Tibial nerve (tissue), 4 donors: Measurements from ENCODE around the gene SMIM31.

Source experiments
- EP300 ChIP-seq, 2 donors: sonication (generic); formaldehyde crosslinking; IDR thresholded peaks; one replicate each; pipeline ENCODE4 v1.6.1; 2017; ENCODE audit warnings: antibody characterized with exemption in 2 of 2, mild to moderate bottlenecking in 1 of 2
- POLR2A ChIP-seq, 2 donors: fragments of 450-650 bp; IDR thresholded peaks; one replicate each; pipeline ENCODE4 v1.6.1; 2017; ENCODE audit warnings: antibody characterized with exemption in 2 of 2, mild to moderate bottlenecking in 2 of 2, moderate library complexity in 2 of 2
- TF ChIP-seq, protein P1 (sequence below), 5 experiments: fragments of 200-600 bp in 3 of 5; fragments of 450-650 bp in 2 of 5; sonication (generic) in 3 of 5; IDR thresholded peaks; one replicate each; pipeline ENCODE4 v1.5.1; 2016 to 2019; ENCODE audit warnings: antibody characterized with exemption in 5 of 5, mild to moderate bottlenecking in 3 of 5, moderate library complexity in 2 of 5

GRCh38 chr4:164731827-164732474 is 22.0 kb upstream of the SMIM31 start:
- TF ChIP-seq, protein P1, sequence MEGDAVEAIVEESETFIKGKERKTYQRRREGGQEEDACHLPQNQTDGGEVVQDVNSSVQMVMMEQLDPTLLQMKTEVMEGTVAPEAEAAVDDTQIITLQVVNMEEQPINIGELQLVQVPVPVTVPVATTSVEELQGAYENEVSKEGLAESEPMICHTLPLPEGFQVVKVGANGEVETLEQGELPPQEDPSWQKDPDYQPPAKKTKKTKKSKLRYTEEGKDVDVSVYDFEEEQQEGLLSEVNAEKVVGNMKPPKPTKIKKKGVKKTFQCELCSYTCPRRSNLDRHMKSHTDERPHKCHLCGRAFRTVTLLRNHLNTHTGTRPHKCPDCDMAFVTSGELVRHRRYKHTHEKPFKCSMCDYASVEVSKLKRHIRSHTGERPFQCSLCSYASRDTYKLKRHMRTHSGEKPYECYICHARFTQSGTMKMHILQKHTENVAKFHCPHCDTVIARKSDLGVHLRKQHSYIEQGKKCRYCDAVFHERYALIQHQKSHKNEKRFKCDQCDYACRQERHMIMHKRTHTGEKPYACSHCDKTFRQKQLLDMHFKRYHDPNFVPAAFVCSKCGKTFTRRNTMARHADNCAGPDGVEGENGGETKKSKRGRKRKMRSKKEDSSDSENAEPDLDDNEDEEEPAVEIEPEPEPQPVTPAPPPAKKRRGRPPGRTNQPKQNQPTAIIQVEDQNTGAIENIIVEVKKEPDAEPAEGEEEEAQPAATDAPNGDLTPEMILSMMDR (IDR thresholded peaks at IDR 0.05): peak; percentile 58 to 83 (median 67)
- TF ChIP-seq POLR2A (IDR thresholded peaks at IDR 0.05) (no peak), EP300 (IDR thresholded peaks at IDR 0.05) (no peak)
